PC-3 (cell line): Measurements from ENCODE around the gene CTTNBP2NL.

Experiments
- CTCF ChIP-seq: fragments of 300-600 bp; sonication (generic); conservative IDR thresholded peaks from 2 replicates; pipeline ENCODE4 v1.5.1; 2017; ENCODE audit warnings: antibody characterized with exemption, low read depth, mild to moderate bottlenecking, low read length
- EZH2 ChIP-seq: fragments of 300-600 bp; sonication (generic); IDR thresholded peaks from one replicate; pipeline ENCODE4 v1.6.1; 2017; ENCODE audit warnings: antibody characterized with exemption, mild to moderate bottlenecking, low read length; ENCODE audit not compliant: unreplicated experiment
- EZH2phosphoT487 ChIP-seq: fragments of 300-600 bp; sonication (generic); IDR thresholded peaks from 2 replicates; pipeline ENCODE4 v1.6.1; 2018; ENCODE audit warnings: mild to moderate bottlenecking, antibody characterized with exemption, low read length, borderline replicate concordance

- no peak for TF ChIP-seq EZH2
- no peak for TF ChIP-seq CTCF
- no peak for TF ChIP-seq EZH2phosphoT487
Observed at GRCh38 chr1:112418099-112418892, 22.3 kb downstream of the CTTNBP2NL start.
